GM19023 (cell line): ENCODE data around the gene HEATR5B.
A peak's percentile ranks its signal among the peaks of the same experiment; 100 is the strongest.
"Not testable (repeated sequence)": the region's sequence is repeated elsewhere in the genome, so short reads cannot be mapped to it uniquely, and the experiment has no call there.

Experiments
- ATAC-seq: cut with Tn5 transposase; IDR thresholded peaks from one replicate; pipeline ENCODE4 v1.9.1; 2021; ENCODE audit warnings: mild to moderate bottlenecking, moderate library complexity; ENCODE audit not compliant: unreplicated experiment

Gene HEATR5B

DNA sequence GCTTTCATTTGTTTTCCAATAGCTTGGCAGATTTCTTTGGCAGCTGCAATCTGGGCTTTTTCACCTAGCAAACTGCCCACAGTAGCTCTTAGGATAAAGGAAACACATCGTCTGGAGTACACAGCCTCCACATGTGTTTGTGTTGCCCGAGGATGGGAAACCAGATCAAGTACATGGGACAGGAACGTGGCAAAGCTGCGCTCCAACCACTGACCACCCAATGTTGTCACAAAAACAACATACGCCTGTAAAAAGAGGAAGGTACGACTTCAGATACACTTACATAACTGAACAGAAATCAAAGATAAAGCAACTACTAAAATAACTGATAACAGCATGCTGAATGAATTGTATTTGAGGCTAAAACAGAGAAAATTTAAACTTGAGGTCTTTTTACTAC, 15.5 kb downstream of the HEATR5B start:
- no peak for ATAC-seq

DNA sequence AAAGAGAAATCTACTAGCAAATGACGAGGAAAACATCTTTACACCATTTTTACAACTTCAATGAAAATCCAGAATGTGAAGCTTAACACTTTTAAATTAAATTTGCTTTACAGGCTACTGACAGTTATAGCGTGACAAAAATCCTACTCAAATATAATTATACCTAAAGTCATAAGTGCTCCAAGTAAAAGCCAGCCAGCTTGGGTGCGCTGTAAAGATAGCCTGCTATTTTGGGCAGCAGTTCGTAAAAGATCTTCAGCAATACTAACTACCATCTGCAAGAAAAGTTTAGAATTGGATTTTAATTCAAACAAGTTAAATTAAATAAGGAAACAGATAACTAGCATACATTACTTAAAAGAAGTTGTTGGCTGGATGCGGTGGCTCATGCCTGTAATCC, 22.4 kb downstream of the HEATR5B start:
- ATAC-seq = no peak

DNA sequence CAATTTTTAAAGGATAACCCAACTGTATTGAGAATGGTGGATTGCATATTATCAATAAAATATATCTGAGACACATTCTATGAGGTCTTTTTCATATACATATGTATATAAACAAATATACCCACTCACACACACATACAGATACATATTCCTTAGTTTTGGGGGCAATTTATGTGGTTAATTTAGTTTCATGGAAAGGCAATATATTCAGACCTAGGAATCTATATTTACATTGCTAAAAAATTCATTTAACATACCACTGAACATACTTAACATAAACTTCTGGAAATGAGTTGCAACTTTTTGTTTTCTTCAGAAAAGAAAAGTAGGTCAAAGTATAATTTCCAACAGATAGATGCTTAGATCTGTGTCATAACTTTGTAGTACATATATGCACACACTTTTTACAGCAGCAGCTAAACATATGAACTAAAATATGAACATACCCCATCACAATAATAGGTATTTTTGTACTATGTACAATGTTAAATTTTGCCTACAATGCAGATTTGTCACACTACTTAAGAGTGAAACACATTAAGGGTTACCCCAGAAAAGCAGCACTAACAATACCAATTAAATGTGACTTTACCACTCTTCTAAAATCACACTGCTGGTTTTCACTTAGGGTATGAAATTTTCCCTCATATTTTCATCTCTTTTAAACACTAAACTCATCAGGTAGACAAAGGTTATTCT, 23.0 kb downstream of the HEATR5B start:
- ATAC-seq = no peak

DNA sequence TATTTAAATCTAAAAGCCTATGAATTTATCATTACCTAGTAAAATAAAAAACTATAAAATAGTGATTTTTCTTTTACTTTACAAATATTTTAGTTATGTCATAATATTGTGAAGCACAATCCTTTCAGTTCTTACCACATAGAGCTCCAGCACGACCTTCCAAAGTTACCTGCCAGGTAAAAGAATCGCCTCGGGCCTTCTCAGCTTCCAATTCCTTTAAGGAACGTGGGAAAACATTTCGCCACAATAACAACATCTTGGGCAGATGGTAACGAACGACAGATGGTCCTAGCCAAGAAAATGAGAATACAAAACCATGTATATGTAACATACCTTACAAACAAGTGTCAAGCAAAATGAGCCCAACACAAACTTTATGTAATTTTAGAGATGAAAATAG, 23.7 kb downstream of the HEATR5B start:
- ATAC-seq = no peak

DNA sequence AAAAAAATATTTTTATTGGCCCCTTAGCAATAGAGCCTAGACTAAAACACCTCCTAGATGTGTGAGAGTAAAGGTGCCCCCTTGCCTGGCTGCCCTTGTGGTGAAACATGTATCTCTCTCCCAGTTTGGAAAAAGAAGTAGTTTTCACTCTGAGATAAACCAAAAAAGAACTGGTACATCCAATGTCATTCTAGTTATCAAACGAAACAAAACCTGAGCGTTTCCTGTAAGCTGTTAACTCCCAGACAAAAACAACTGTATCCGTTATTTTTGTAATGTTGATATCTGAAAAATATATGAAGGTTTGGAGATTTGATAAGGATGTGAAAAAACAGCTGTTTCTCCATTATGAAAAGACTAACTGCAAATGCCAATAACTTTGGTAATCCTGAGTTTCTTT, 24.3 kb downstream of the HEATR5B start:
- ATAC-seq = no peak

DNA sequence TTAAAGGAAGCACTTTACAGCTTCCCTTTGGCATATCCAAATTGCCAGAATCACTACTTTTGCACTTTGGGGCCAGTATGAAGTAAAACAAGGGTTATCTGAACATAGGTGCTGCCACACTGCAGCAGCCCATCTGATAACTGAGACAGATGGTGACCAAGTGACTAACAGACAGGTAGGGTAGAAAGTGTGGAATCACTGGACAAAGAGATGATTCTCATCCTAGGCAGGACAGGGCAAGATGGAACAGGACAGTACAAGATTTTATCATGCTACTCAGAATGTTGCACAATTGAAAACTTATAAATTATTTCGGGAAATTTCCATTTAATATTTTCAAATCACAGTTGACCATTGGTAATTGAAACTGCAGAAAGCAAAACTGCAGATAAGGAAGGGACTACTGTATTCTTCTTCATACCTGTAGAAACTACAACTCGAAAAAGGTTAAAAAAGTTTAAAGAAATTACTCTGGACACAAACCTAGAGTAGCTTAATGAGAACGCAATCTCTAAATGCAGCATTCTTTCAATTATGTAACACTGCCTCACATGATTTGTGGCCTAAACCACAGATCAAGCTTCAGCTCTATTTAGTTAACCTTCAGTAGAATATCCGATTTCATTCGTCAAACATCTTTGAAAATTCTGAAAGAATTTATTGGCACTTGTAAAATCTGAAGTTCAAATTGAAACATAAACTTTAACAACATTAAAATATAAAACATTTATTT, 31.4 kb downstream of the HEATR5B start:
- ATAC-seq = no peak

DNA sequence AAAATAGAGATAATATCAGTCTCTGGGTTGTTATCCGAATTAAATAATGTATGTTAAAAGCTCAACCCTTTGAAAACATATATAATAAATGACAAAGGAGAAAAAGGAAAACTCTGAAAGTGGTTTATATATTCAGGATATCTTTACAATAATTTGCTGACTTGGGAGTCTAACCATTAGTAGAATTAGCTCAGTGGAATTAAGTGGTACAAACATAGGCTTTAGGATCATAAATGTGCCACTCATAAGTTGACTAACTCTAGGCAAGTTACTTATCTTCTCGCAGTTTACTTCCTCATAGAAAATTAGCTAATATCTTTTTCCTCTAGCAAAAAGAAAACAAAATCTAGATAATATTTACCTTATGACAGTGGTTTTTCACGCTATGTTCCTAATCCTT, 44.6 kb downstream of the HEATR5B start:
- ATAC-seq = no peak

DNA sequence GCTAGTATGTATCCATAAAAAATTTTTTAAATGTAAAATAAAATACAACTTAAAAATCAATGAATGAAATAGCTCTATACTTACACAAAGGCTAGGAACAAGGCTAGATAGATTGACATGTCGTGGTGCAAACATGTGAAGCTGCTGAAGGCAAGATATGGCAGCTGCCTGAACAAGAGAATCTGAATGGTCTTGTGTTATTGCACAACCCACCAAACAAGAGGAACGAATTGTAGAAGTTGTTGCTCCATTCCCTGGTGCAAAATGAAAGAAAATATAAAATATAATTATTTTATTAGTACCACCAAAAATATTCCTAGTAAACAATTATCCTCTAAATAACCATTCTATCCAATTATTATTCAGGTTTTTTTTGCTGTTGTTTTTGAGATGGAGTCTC, 46.4 kb downstream of the HEATR5B start:
- ATAC-seq = no peak

DNA sequence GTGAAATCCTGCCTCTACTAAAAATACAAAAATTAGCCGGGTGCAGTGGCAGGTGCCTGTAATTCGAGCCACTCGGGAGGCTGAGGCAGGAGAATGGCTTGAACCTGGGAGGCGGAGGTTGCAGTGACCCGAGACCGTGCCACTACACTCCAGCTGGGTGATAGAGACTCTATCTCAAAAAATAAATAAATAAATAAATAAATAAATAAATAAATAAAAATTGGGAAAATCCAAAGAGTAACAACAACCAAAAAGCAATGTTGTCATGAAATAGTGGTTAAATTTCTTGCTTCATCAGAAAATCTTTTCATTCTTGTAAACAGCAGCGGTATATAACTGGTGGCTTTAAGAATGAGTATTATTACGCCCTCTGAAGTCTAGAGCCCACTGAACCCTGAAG, 54.4 kb downstream of the HEATR5B start:
- no peak for ATAC-seq

DNA sequence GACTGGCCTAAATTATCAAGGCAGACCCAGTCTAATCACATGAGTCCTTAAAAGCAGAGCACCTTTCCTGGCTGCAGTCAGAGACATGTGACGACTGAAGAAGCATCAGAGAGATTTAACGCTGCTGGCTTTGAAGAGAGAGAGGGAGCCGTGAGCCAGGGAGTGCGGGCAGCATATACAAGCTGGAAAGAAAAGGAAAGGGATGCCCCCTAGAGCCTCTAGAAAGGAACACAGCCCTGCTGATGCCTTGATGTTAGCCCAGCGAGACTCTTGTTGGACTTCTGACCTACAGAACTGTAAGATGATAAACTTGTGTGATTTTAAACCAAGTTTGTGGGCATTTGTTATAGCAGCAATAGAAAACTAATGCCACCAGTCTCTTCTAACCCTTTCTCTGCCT, 58.1 kb downstream of the HEATR5B start:
- no peak for ATAC-seq

DNA sequence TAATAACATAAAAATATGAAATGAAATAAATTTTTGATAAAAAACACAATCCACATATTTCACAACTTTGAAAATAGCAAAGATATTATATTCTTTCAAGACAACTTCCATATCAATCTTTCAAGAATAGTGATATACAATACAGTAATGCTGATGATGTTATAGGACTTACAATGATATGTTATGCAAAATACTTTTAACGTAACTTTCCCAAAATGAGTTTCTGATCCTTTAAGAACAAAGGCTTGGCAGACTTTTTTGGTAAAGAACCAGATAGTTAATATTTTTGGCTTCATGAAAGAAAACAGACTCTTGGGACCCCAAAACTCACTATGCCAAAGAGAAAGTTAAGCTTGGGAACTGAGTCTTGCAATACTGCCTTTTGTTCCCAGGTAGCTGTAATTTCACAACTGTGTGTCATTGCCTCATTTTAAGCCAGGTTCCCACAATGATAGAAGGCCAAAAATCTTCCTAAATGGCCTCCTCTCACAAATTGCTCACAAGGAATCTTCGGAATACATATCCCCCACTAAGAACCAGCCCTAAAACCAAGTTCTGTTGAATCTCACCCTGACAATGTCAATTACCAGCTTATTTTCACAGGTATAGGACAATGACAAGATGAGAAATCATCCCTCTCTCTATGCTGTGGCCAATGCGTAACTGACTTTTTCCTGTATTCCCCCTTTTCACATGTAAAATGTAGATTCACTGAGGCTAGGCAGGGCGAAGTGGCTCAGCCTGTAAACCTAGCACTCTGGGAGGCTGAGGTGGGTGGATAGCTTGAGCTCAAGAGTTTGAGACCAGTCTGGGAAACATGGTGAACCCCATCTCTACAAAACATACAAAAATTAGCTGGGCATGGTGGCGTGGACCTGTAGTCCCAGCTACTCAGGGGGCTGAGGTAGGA, 63.0 kb downstream of the HEATR5B start:
- ATAC-seq = no peak

DNA sequence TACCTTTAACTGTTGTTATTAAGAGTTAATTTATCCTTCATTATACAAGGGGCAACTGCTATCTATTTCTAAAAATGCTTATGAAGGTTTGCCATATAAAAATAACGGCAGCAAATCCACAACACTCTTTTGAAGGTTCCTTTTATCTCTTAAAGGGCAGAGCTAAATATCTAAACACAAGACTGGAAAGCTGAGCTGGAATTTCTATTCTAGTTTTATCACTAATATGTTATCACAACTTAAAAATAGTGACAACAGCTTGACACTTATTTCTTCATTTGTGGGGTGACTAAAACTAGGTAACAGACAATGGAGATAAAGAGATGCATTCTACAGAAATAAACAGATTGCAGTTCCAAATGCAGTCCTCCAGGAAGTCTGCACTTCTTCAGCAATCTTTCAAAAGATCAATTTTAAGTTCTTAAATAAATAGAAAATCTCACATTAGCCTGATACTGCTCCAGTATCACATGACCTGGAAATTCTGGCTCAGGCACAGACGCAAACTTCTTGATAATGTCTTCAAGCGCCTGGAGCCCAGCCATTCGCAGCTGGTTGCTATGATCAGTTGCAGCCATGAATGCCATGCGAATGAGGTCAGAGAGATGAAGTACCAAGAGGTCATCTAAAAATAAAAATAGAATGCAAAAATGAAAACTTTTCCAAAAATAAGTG, 63.8 kb downstream of the HEATR5B start:
- ATAC-seq = no peak

DNA sequence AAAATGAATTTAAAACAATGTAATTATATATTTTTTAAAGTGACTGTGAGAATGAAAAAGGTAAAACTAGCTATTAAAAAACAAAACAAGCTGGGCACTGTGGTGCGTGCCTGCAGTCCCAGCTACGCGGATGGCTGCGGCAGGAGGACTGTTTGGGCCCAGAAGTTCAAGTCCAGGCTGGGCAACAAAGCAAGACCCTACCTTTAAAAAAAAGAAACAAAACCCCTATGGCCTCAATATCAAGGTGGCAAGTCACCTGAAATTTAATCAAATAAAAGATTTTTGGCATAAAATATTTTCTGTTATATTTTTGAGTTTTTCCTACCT, 70.9 kb downstream of the HEATR5B start:
- ATAC-seq = no peak

DNA sequence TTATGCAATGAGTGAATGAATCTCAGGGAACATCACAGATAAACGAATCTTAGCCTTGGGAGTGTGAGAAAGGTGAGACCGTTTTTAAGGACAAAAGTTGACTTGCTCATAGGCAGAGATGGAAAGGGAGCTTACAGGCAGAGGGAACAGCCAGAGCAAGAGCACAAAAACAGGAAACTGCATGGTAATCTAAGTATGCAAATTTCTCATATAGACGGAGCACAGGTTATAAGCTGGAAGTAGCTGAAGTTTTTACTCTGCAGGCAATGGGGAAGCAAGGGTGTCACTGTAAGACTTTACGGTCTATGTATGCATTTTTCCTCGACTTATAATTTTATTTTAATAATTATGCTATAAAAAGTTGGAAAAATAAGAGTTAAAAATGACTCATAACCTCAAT, 73.0 kb downstream of the HEATR5B start:
- no peak for ATAC-seq

DNA sequence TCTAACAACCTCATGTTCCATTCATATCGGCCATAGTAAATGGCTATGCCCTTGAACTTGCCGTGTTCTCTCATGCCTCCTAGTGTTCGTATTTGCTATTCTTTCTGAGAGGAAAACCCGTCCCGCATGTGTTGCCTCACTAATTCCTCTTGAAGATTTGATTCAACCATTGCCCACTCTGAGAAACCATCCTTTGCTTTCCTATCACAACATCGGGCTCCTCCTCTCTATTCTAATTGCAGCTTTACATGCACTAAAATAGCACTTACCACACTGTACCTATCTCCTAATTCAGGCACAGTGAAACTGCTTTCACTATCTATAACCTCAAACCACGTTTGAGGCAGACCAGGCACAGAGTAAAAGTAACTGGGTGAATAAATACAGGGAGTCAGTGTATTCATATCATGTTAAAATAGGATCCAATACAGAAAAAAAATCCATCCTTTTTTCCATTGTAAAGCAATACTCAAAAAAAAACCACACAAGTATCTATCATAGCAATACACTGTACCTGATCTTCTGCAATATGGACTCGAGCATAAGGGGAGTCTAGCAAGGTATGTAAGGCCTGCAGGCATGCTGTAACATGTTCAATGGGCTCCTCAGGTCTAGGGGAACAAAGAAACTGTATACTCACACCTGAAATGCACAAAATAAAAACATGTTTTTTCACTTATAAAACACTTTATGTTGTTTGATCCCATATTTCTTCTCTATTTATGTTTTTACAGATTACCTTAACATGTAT, 78.9 kb downstream of the HEATR5B start:
- ATAC-seq = peak; percentile 99

DNA sequence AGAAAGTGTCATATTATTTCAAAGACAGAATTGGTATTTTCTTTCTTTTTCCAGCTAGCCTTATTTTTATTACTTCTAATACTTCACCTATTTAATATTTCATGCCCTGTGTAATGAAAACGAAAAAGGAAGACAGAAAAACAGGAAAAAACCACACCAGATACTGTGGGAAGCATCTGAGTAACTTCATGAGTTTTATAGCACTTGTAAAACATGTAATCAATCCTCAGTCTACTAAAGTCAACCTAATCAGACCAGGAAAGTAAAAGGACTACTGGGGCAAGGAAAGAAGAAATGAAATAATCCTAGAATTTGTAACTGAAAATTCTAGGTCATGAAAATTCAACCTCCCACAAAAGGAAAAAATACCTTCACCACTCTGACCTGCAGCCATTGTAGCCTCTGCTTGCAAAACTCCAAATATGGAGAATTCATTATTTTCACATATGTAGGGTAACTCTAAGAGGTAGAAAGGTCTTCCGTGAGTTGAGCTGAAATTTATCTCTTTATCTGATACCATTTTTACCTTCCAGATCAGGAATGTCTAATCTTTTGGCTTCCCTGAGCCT, 83.1 kb downstream of the HEATR5B start:
- no peak for ATAC-seq

DNA sequence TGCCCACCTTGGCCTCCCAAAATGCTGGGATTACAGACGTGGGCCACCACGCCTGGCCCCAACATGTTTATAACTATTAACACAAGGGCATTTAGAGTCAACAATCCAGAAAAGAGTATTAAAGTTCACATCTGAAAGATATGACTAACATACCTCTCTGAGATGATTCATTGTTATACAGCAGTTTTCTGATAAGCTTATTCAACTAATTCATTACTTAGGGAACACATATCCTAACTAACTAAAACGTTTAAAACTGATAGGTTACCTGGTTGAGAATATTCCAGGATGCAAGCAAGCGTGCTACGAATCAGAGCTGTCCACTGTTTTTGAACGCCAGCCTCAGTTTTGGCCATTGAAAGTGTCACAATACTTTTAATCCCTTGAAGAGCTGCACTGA, 83.9 kb downstream of the HEATR5B start:
- no peak for ATAC-seq

DNA sequence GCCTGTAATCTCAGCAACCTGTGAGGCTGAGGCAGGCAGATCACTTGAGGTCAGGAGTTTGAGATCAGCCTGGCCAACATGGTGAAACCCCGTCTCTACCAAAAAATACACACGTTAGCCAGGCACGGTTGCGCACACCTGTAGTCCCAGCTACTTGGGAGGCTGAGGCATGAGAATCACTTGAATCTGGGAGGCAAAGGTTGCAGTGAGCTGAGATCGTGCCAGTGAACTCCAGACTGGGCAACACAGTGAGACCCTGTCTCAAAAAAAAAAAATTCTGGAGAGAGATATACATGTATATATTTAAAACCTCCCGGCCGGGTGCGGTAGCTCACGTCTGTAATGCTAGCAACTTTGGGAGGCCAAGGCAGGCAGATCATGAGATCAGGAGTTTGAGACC, 84.8 kb downstream of the HEATR5B start:
- not testable (repeated sequence) for ATAC-seq

DNA sequence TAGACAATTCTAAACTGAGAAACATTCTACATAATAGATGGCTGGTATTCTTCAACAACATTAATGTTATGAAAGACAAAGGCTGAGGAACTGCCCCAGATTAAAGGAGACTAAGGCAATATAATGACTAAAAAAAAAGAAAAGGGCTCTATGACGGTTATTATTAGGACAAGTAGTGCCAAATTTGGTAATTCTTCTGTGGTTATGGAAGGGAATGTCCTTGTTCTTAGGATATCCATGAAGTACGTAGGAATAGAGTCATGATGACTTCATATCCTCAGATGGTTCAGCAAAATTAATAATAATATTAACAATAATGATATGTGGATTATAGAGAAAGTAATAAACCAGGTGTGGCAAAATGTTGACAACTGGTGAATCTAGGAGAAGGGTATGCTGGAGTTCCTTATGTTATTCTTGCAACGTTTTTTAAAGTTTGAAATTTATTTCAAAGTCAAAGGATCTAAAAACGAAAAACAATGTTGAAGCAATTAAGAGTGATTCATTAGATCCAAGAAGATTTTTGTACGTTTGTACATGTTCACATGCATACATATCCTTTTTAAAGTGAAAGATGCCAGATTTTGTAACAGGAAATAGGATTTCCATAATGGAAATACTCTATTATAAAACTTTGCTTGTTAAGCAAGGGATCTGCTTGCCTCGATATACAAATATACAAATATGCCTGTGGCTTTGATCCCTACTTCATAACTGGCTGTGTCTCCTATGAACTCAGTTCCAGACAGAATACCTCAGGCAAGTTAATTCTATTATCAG, 90.1 kb downstream of the HEATR5B start:
- ATAC-seq = no peak
